HepG2 (cell line): ENCODE measurements around the gene SRSF1. TPM values are rescaled to one million over a fixed set of nuclear protein-coding genes. Genes with fewer than 3 reads are reported as not detected.

Source experiments
- ATAC-seq: fragments of 200-7000 bp; cut with Tn5 transposase; 3 replicates; pipeline ENCODE4 v1.9.1; 2020; ENCODE audit warnings: mild to moderate bottlenecking, moderate library complexity
- BruUV-seq: library from RNA; stranded (reverse); fragments of 400-500 nt; replicated peaks from 2 replicates; lab custom pipeline; 2021; lab: Mats Ljungman, UMichigan
- CTCF ChIA-PET: fragments of 300-600 bp; formaldehyde crosslinking; extraction: SDS; loops from one replicate; lab custom pipeline; 2021; ENCODE audit warnings: low total read pairs, inconsistent platforms, low intra/inter-chr PET ratio; lab: Yijun Ruan, JAX
- POLR2A ChIA-PET: fragments of 350-600 bp; sonication (Branson Sonifier 250); formaldehyde crosslinking; loops from one replicate; lab custom pipeline; 2020; ENCODE audit warnings: antibody characterized with exemption, inconsistent platforms; lab: Yijun Ruan, JAX
- DNase-seq: peaks from one replicate; pipeline ENCODE4 v3.0.0-alpha.2; 2015; ENCODE audit warnings: low spot score
- FAIRE-seq: peaks from 3 replicates; lab custom pipeline; 2011; peaks lifted over from hg19 to GRCh38; lab: Jason Lieb, UNC
- H2AFZ ChIP-seq: one replicate; pipeline ENCODE4 v1.6.1; 2011; ENCODE audit warnings: low read length, inconsistent platforms
- H3K27ac ChIP-seq: fragments of 300-600 bp; 3 replicates; pipeline ENCODE4 v1.8.0; 2011; ENCODE audit warnings: mixed run types, mild to moderate bottlenecking, mixed read lengths, low read length, inconsistent platforms; ENCODE audit not compliant: insufficient read depth; ENCODE audit errors: extremely low read length
- H3K27me3 ChIP-seq, 2 experiments: fragments of 200-600 bp in 1 of 2; 2 replicates in 1 of 2; 3 replicates in 1 of 2; pipeline versions ENCODE4 v1.6.0 to v1.8.0; 2011; ENCODE audit warnings: low read length in 2 of 2, mild to moderate bottlenecking in 2 of 2, moderate library complexity in 2 of 2, inconsistent platforms in 1 of 2; ENCODE audit not compliant: insufficient read depth in 2 of 2, control insufficient read depth in 1 of 2
- H3K36me3 ChIP-seq, 2 experiments: fragments of 200-600 bp in 1 of 2; replicated peaks in 1 of 2; 2 replicates in 1 of 2; 3 replicates in 1 of 2; pipeline versions ENCODE4 v1.5.1 to v1.8.0; 2011; ENCODE audit warnings: low read length in 2 of 2, inconsistent platforms in 1 of 2; ENCODE audit not compliant: insufficient read depth in 2 of 2, control insufficient read depth in 1 of 2
- H3K4me1 ChIP-seq: 2 replicates; pipeline ENCODE4 v1.5.1; 2012; ENCODE audit warnings: low read length, inconsistent platforms; ENCODE audit not compliant: insufficient read depth
- H3K4me2 ChIP-seq: 2 replicates; pipeline ENCODE4 v1.6.0; 2011; ENCODE audit warnings: low read depth, low read length, inconsistent platforms
- H3K4me3 ChIP-seq, 3 experiments: fragments of 200-600 bp in 1 of 3; sonication (generic), shearing (Covaris generic) in 1 of 3; replicated peaks in 1 of 3; 2 replicates each; pipeline ENCODE4 v1.5.1; 2011 to 2016; ENCODE audit warnings: low read length in 3 of 3, inconsistent platforms in 2 of 3, low read depth in 2 of 3, mild to moderate bottlenecking in 2 of 3, control low read depth in 1 of 3, mixed read lengths in 1 of 3; ENCODE audit not compliant: insufficient read depth in 1 of 3
- H3K79me2 ChIP-seq: one replicate; pipeline ENCODE4 v1.6.1; 2011; ENCODE audit warnings: low read length, inconsistent platforms; ENCODE audit not compliant: insufficient read depth
- H3K9ac ChIP-seq: 2 replicates; pipeline ENCODE4 v1.6.0; 2011; ENCODE audit warnings: mild to moderate bottlenecking, low read depth, low read length, inconsistent platforms; ENCODE audit not compliant: insufficient read depth
- H3K9me3 ChIP-seq: 2 replicates; pipeline ENCODE4 v1.5.1; 2012; ENCODE audit warnings: mild to moderate bottlenecking, low read length
- H4K20me1 ChIP-seq: 2 replicates; pipeline ENCODE4 v1.6.0; 2011; ENCODE audit warnings: inconsistent platforms, mild to moderate bottlenecking, low read length, moderate library complexity; ENCODE audit not compliant: insufficient read depth
- ELF4 ChIP-seq: sonication (generic); formaldehyde crosslinking; IDR thresholded peaks from 2 replicates; pipeline ENCODE4 v1.5.0; 2020; ENCODE audit warnings: missing genetic modification reagents, mild to moderate bottlenecking, moderate library complexity, borderline replicate concordance
- HOXA5 ChIP-seq: sonication (generic); formaldehyde crosslinking; IDR thresholded peaks from 2 replicates; pipeline ENCODE4 v1.4.0; 2020; ENCODE audit warnings: missing genetic modification reagents
- PCBP1 ChIP-seq: fragments of 200-400 bp; formaldehyde crosslinking; IDR thresholded peaks from 2 replicates; pipeline ENCODE4 v1.6.1; 2017; ENCODE audit warnings: mild to moderate bottlenecking, low read depth, low read length, borderline replicate concordance
- RELA ChIP-seq: sonication (generic); formaldehyde crosslinking; IDR thresholded peaks from 2 replicates; pipeline ENCODE4 v1.4.0; 2020; ENCODE audit warnings: missing genetic modification reagents
- TAF1 ChIP-seq: sonication (generic); formaldehyde crosslinking; IDR thresholded peaks from 2 replicates; pipeline ENCODE4 v1.4.0; 2020; ENCODE audit warnings: missing genetic modification reagents
- TRAFD1 ChIP-seq: sonication (generic); formaldehyde crosslinking; IDR thresholded peaks from 2 replicates; pipeline ENCODE4 v1.5.1; 2020; ENCODE audit warnings: missing genetic modification reagents, mild to moderate bottlenecking, borderline replicate concordance
- ZBTB39 ChIP-seq: sonication (generic); formaldehyde crosslinking; IDR thresholded peaks from 2 replicates; pipeline ENCODE4 v1.5.0; 2020; ENCODE audit warnings: missing genetic modification reagents
- ZFP1 ChIP-seq: IDR thresholded peaks from 2 replicates; pipeline ENCODE4 v1.6.1; 2016
- ZFP36L2 ChIP-seq: sonication (generic); formaldehyde crosslinking; IDR thresholded peaks from 2 replicates; pipeline ENCODE4 v1.4.0; 2020; ENCODE audit warnings: missing genetic modification reagents
- ZMYM3 ChIP-seq: sonication (generic); formaldehyde crosslinking; IDR thresholded peaks from 2 replicates; pipeline ENCODE4 v1.5.1; 2020; ENCODE audit warnings: mild to moderate bottlenecking, missing genetic modification reagents
- ZNF24 ChIP-seq: fragments of 450-650 bp; IDR thresholded peaks from 2 replicates; pipeline ENCODE4 v1.6.1; 2017; ENCODE audit warnings: antibody characterized with exemption, mild to moderate bottlenecking
- ZNF260 ChIP-seq: sonication (generic); formaldehyde crosslinking; IDR thresholded peaks from 2 replicates; pipeline ENCODE4 v1.4.0; 2020; ENCODE audit warnings: missing genetic modification reagents, low read depth, mild to moderate bottlenecking, borderline replicate concordance
- ZNF317 ChIP-seq: sonication (generic); formaldehyde crosslinking; IDR thresholded peaks from 2 replicates; pipeline ENCODE4 v1.5.0; 2020; ENCODE audit warnings: mild to moderate bottlenecking, missing genetic modification reagents
- ZNF329 ChIP-seq: sonication (generic); formaldehyde crosslinking; IDR thresholded peaks from 2 replicates; pipeline ENCODE4 v1.9.0; 2021; ENCODE audit warnings: low read depth, mild to moderate bottlenecking, missing genetic modification reagents
- ZNF530 ChIP-seq: sonication (generic); formaldehyde crosslinking; IDR thresholded peaks from 2 replicates; pipeline ENCODE4 v1.5.0; 2020; ENCODE audit warnings: low read depth, mild to moderate bottlenecking, missing genetic modification reagents
- ZNF547 ChIP-seq: sonication (generic); formaldehyde crosslinking; IDR thresholded peaks from 2 replicates; pipeline ENCODE4 v1.5.1; 2020; ENCODE audit warnings: mild to moderate bottlenecking, missing genetic modification reagents
- ZNF777 ChIP-seq: sonication (generic); formaldehyde crosslinking; IDR thresholded peaks from 2 replicates; pipeline ENCODE4 v1.4.0; 2020; ENCODE audit warnings: missing genetic modification reagents
- WGBS: methylation state at CpG from one replicate; pipeline ENCODE4 v1.1.6; 2017; ENCODE audit warnings: low lambda C conversion rate; 5-methylcytosine and 5-hydroxymethylcytosine counted together
- in situ Hi-C: cut with HindIII; loops from 2 replicates; pipeline ENCODE4 v1.10.0; 2017; ENCODE audit warnings: low pct_unique_long_range_greater_than_20kb; ENCODE audit not compliant: extremely low pct_ligation_motif_present
- intact Hi-C: fragments of 100-400 bp; cut with micrococcal nuclease; formaldehyde crosslinking; loops from one replicate; pipeline ENCODE4 v1.10.0; 2022; ENCODE audit not compliant: unreplicated experiment
- polyA plus RNA-seq, 8 experiments: library from polyadenylated mRNA; depleted of rRNA in 3 of 8; stranded (reverse) in 7 of 8; unstranded in 1 of 8; fragments of >200 nt; fragmentation: Illumina TruSeq in 4 of 8; extraction: Trizol in 4 of 8; gene quantifications; 2 replicates each; pipeline versions ENCODE4 v1.2.1 to v1.2.3, GENCODE V29; 2011 to 2016; ENCODE audit warnings: low read depth in 4 of 8, missing spikeins in 1 of 8, mixed read lengths in 1 of 8; ENCODE audit not compliant: insufficient read depth in 1 of 8
- total RNA-seq, 5 experiments: library from RNA; depleted of rRNA; stranded (reverse); fragments of >200 nt; fragmentation: Illumina TruSeq; extraction: Trizol; gene quantifications; 2 replicates each; pipeline ENCODE4 v1.2.3, GENCODE V29; 2016; ENCODE audit warnings: low read depth in 1 of 5
- TF ChIP-seq, protein P1 (sequence below): sonication (generic); formaldehyde crosslinking; IDR thresholded peaks from 2 replicates; pipeline ENCODE4 v1.5.0; 2020; ENCODE audit warnings: missing genetic modification reagents, mild to moderate bottlenecking, borderline replicate concordance
- TF ChIP-seq, protein P2 (sequence below): IDR thresholded peaks from 2 replicates; pipeline ENCODE4 v1.6.1; 2018; ENCODE audit warnings: missing genetic modification reagents

Gene SRSF1
- total and polyA plus RNA-seq, 2 of the 13 experiments (the other 11 are each of a cell fraction or from before 2014, with no cell fraction given) = 142 to 445 TPM

GRCh38 chr17:57966875-57967274 is 40.2 kb downstream of the SRSF1 start:
- Histone ChIP-seq H3K27ac (no peak overlapping the region), H3K79me2 (no peaks in the 10 kb centered on the region), H3K9me3 (no peaks in the 10 kb centered on the region), H3K27me3 (peaks cover 3 to 33% of the 10 kb centered on the region in 2 experiments; a peak in 4 of 5 replicates), H3K4me1 (peaks cover 24% of the 10 kb centered on the region), H4K20me1 (no peaks in the 10 kb centered on the region), H3K36me3 (no peaks in the 10 kb centered on the region), H3K9ac (no peak overlapping the region), H2AFZ (no peak overlapping the region), H3K4me2 (no peak overlapping the region; the same call in 1 of the 2 replicates), H3K4me3 (no peak overlapping the region)
- ATAC-seq (no peak), FAIRE-seq (no peak), DNase-seq (no peak)
- in situ Hi-C loops (no loop called here), intact Hi-C loops (no loop called here)
- WGBS = 15% methylated on average over 5 of the region's 5 CpGs
- ChIA-PET POLR2A (interaction anchor here (0.8 to 1.7 kb wide), 2 partner anchors 26 to 74 kb away, joined by 3 to 4 read pairs; no protein-coding TSS in a partner anchor), CTCF (no interaction called here)
- BruUV-seq = no TSS peak
- TF ChIP-seq, protein P1, sequence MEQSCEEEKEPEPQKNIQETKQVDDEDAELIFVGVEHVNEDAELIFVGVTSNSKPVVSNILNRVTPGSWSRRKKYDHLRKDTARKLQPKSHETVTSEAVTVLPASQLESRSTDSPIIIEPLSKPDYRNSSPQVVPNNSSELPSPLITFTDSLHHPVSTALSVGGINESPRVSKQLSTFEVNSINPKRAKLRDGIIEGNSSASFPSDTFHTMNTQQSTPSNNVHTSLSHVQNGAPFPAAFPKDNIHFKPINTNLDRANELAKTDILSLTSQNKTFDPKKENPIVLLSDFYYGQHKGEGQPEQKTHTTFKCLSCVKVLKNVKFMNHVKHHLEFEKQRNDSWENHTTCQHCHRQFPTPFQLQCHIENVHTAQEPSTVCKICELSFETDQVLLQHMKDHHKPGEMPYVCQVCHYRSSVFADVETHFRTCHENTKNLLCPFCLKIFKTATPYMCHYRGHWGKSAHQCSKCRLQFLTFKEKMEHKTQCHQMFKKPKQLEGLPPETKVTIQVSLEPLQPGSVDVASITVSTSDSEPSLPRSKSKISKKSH = no peak
- TF ChIP-seq RELA (CRISPR knock-in tag) (no peak), ZNF547 (CRISPR knock-in tag) (no peak), ZFP1 (CRISPR knock-in tag) (no peak), TRAFD1 (CRISPR knock-in tag) (no peak), PCBP1 (no peak), HOXA5 (no peak), ZNF260 (CRISPR knock-in tag) (no peak), ZMYM3 (CRISPR knock-in tag) (no peak), ZNF317 (no peak), ZFP36L2 (no peak), ZNF24 (no peak), ZNF777 (CRISPR knock-in tag) (no peak), ELF4 (CRISPR knock-in tag) (no peak), ZBTB39 (CRISPR knock-in tag) (no peak), ZNF329 (CRISPR knock-in tag) (no peak), ZNF530 (CRISPR knock-in tag) (no peak), TAF1 (no peak)
- TF ChIP-seq, protein P2, sequence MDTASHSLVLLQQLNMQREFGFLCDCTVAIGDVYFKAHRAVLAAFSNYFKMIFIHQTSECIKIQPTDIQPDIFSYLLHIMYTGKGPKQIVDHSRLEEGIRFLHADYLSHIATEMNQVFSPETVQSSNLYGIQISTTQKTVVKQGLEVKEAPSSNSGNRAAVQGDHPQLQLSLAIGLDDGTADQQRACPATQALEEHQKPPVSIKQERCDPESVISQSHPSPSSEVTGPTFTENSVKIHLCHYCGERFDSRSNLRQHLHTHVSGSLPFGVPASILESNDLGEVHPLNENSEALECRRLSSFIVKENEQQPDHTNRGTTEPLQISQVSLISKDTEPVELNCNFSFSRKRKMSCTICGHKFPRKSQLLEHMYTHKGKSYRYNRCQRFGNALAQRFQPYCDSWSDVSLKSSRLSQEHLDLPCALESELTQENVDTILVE = no peak
